Lower lobe of right lung (tissue), 2 donors: Measurements from ENCODE around the gene SMARCB1. TPM values are rescaled to one million over a fixed set of nuclear protein-coding genes. Genes with fewer than 3 reads are reported as not detected.

Experiments
- ATAC-seq, 2 donors: fragments of 200-7000 bp; cut with Tn5 transposase; one replicate each; pipeline ENCODE4 v1.9.1; 2020 to 2022; ENCODE audit warnings: mild to moderate bottlenecking in 2 of 2, moderate library complexity in 2 of 2
- DNase-seq: peaks from one replicate; pipeline ENCODE4 v3.0.0-alpha.2; 2020
- H3K27ac ChIP-seq: fragments of 200-600 bp; one replicate; pipeline ENCODE4 v1.8.0; 2022
- H3K27me3 ChIP-seq: fragments of 200-600 bp; one replicate; pipeline ENCODE4 v1.8.0; 2022; ENCODE audit warnings: low read depth
- H3K36me3 ChIP-seq: fragments of 200-600 bp; one replicate; pipeline ENCODE4 v1.8.0; 2022; ENCODE audit warnings: mild to moderate bottlenecking
- H3K4me1 ChIP-seq: fragments of 200-600 bp; one replicate; pipeline ENCODE4 v1.8.0; 2022
- H3K4me3 ChIP-seq: fragments of 200-600 bp; one replicate; pipeline ENCODE4 v1.8.0; 2022; ENCODE audit warnings: mild to moderate bottlenecking
- H3K9me3 ChIP-seq: fragments of 200-600 bp; one replicate; pipeline ENCODE4 v1.8.0; 2022
- CTCF ChIP-seq: fragments of 200-600 bp; IDR thresholded peaks from one replicate; pipeline ENCODE4 v1.8.0; 2022; ENCODE audit warnings: antibody characterized with exemption, mild to moderate bottlenecking
- intact Hi-C: fragments of 100-400 bp; cut with DNase I; formaldehyde crosslinking; loops from one replicate; pipeline ENCODE4 v1.11.0; 2022
- total RNA-seq: library from RNA; stranded (reverse); fragmentation: NEBNext Ultra II Directional; extraction: Animal tissue kit (Norgen Biotek cat#: 25700); gene quantifications from one replicate; pipeline ENCODE4 v1.2.1, GENCODE V29; 2021
- donor health status: DM: no; HTN: yes; CAD: no; lungs with severe emphysema.

The SMARCB1 gene
- total RNA-seq, 1 donor from 2014 or later: 61.3 TPM

- no peak for TF ChIP-seq CTCF
- H3K27ac ChIP-seq: no peak within 1 kb of the TSS
- intact Hi-C loops: no loop called here
- H3K4me1 ChIP-seq: peaks cover 26% of the 10 kb centered on the region
- no peak for ATAC-seq
- H3K27me3 ChIP-seq: no peaks in the 10 kb centered on the region
- no peaks in the 10 kb centered on the region for H3K9me3 ChIP-seq
- DNase-seq: no peak
- no peaks in the 10 kb centered on the region for H3K36me3 ChIP-seq
- peak within 1 kb of the TSS; percentile 37 for H3K4me3 ChIP-seq
Measured at GRCh38 chr22:23762842-23763578, 23.8 kb upstream of the SMARCB1 start, which contains the start of gene C22orf15. Gene C22orf15 (plus strand): TSS chr22:23762990. CDS start chr22:23763307, 317 bp downstream.

- Histone ChIP-seq H3K27me3 (no peaks in the 10 kb centered on the region), H3K4me3 (peak overlapping the region; percentile 37), H3K9me3 (no peaks in the 10 kb centered on the region), H3K27ac (no peak overlapping the region), H3K36me3 (no peaks in the 10 kb centered on the region), H3K4me1 (peaks cover 31% of the 10 kb centered on the region)
- no peak for ATAC-seq
- TF ChIP-seq CTCF: no peak
- DNase-seq: peak; percentile 73
- intact Hi-C loops: no loop called here
Measured at GRCh38 chr22:23763579-23763945, 23.2 kb upstream of the SMARCB1 start.

- Histone ChIP-seq H3K27ac (no peak overlapping the region), H3K4me3 (peak overlapping the region; percentile 37), H3K27me3 (no peaks in the 10 kb centered on the region), H3K9me3 (no peaks in the 10 kb centered on the region), H3K4me1 (peaks cover 35% of the 10 kb centered on the region), H3K36me3 (no peaks in the 10 kb centered on the region)
- DNase-seq: no peak
- intact Hi-C loops: no loop called here
- ATAC-seq: no peak
- no peak for TF ChIP-seq CTCF
Measured at GRCh38 chr22:23763954-23764353, 22.8 kb upstream of the SMARCB1 start.

- no peaks in the 10 kb centered on the region for H3K36me3 ChIP-seq
- no peak overlapping the region for H3K4me3 ChIP-seq
- no peaks in the 10 kb centered on the region for H3K27me3 ChIP-seq
- intact Hi-C loops: no loop called here
- H3K4me1 ChIP-seq: peaks cover 36% of the 10 kb centered on the region
- no peak for TF ChIP-seq CTCF
- ATAC-seq: no peak
- DNase-seq: no peak
- H3K27ac ChIP-seq: no peak overlapping the region
- no peaks in the 10 kb centered on the region for H3K9me3 ChIP-seq
Measured at GRCh38 chr22:23764899-23765881, 21.6 kb upstream of the SMARCB1 start.

- H3K4me3 ChIP-seq: peak overlapping the region; percentile 69
- H3K4me1 ChIP-seq: peaks cover 52% of the 10 kb centered on the region
- H3K27ac ChIP-seq: peak overlapping the region; percentile 75
- H3K36me3 ChIP-seq: no peaks in the 10 kb centered on the region
- TF ChIP-seq CTCF: no peak
- no peaks in the 10 kb centered on the region for H3K9me3 ChIP-seq
- DNase-seq (no peak), ATAC-seq (peak; percentile 1 to 3)
- intact Hi-C loops: no loop called here
- no peaks in the 10 kb centered on the region for H3K27me3 ChIP-seq
Measured at GRCh38 chr22:23767303-23767672, 19.5 kb upstream of the SMARCB1 start.
